HG03039 (cell line): ENCODE measurements around the gene SNAPC5.
"Not testable (repeated sequence)": the region's sequence is repeated elsewhere in the genome, so short reads cannot be mapped to it uniquely, and the experiment has no call there.

Source experiments
- ATAC-seq: cut with Tn5 transposase; IDR thresholded peaks from one replicate; pipeline ENCODE4 v1.9.1; 2021; ENCODE audit warnings: mild to moderate bottlenecking, moderate library complexity; ENCODE audit not compliant: unreplicated experiment

SNAPC5 gene

GRCh38 chr15:66494262-66494661 lies 3.3 kb downstream of the SNAPC5 start:
- ATAC-seq: no peak

- no peak for ATAC-seq
Observed at GRCh38 chr15:66491846-66492245, 5.7 kb downstream of the SNAPC5 start.

- ATAC-seq: no peak
Observed at GRCh38 chr15:66489179-66489791, 8.3 kb downstream of the SNAPC5 start.

- ATAC-seq: no peak
Observed at GRCh38 chr15:66488525-66488924, 9.0 kb downstream of the SNAPC5 start.

GRCh38 chr15:66486887-66487286 lies 10.7 kb downstream of the SNAPC5 start:
- no peak for ATAC-seq

GRCh38 chr15:66484539-66485112 lies 12.9 kb downstream of the SNAPC5 start:
- ATAC-seq: no peak

GRCh38 chr15:66483131-66483566 lies 14.4 kb downstream of the SNAPC5 start:
- no peak for ATAC-seq

- no peak for ATAC-seq
Observed at GRCh38 chr15:66482539-66482938, 15.0 kb downstream of the SNAPC5 start.

- no peak for ATAC-seq
Observed at GRCh38 chr15:66481107-66481856, 16.3 kb downstream of the SNAPC5 start.

GRCh38 chr15:66480267-66480666 lies 17.3 kb downstream of the SNAPC5 start:
- no peak for ATAC-seq

- ATAC-seq: no peak
Observed at GRCh38 chr15:66477011-66477410, 20.6 kb downstream of the SNAPC5 start.

- ATAC-seq: no peak
Observed at GRCh38 chr15:66476535-66476934, 21.0 kb downstream of the SNAPC5 start.

GRCh38 chr15:66474963-66475362 lies 22.6 kb downstream of the SNAPC5 start:
- ATAC-seq: no peak

GRCh38 chr15:66474135-66474534 lies 23.4 kb downstream of the SNAPC5 start:
- no peak for ATAC-seq

GRCh38 chr15:66472176-66472999 lies 25.2 kb downstream of the SNAPC5 start:
- no peak for ATAC-seq

- ATAC-seq: not testable (repeated sequence)
Observed at GRCh38 chr15:66470825-66471224, 26.7 kb downstream of the SNAPC5 start.

- ATAC-seq: not testable (repeated sequence)
Observed at GRCh38 chr15:66467162-66468040, 30.2 kb downstream of the SNAPC5 start.

GRCh38 chr15:66465294-66465693 lies 32.3 kb downstream of the SNAPC5 start:
- not testable (repeated sequence) for ATAC-seq

GRCh38 chr15:66462627-66463026 lies 34.9 kb downstream of the SNAPC5 start:
- no peak for ATAC-seq

- ATAC-seq: no peak
Observed at GRCh38 chr15:66461917-66462316, 35.6 kb downstream of the SNAPC5 start.
